ENCODE measurements around the gene MPHOSPH10.
"Not testable (repeated sequence)": the region's sequence is repeated elsewhere in the genome, so short reads cannot be mapped to it uniquely, and the experiment has no call there.

MPHOSPH10 gene

DNA sequence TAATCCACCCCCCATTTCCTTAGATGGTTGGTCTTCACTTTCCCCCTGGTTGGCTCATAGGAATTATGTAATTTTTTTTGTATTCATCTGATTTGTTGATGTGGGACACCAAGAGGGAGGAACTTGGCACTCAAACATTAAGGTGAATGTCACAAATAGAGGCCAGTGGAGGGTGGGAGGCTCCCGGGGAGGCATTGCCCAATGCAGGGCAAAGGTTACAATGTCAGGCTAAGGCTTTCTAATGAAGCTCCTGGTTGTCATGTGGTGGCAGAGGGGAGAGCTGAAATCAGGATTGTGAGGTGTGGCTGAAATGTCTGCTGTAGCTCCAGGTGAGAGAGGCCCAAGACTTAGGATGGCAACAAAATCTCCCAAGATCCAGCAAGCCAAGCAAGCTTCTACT lies 42.7 kb downstream of the MPHOSPH10 start:
- DNase-seq (ENCODE audit: low read depth in 2 of 2), result no peak

GRCh38 chr2:71174207-71174606 lies 43.8 kb downstream of the MPHOSPH10 start:
- DNase-seq (ENCODE audit: low read depth in 2 of 2), result no peak

DNA sequence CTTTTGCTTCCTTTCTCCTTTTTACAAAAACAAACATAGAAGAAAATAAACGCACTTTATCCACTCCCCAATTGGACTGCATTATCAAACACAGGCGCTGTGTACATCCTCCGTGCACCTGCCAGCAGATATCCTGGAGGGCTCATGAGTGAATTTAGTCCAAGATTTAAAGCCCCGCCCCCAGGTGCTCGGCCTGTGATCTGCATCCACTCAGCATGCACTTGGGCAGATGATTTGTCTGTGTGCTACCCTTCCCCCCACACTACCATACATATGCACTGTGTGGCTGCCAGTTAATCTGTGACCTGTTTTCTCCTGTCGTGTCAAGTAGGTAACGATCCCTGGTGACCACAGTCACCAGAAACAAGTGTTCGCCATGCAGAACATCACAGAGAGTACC lies 48.4 kb downstream of the MPHOSPH10 start:
- not testable (repeated sequence) for DNase-seq (ENCODE audit: low read depth in 2 of 2)

DNA sequence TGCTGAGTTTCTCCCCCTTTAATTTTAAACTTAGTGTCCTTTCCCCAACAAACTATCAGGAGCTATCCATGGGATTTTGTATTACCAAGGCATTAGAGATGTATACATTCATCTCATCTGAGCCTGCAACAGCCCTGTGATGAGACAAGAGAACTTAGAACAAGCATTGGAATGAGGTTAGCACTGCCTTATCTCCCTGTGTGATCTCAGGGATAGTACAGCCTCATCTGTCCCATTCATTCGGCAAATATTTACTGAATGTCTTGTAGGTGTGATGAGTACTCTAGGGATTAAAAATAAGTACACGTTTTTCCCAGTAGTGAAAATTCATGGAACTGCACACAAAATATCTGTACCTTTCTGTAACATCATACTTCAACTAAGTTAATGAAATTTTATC lies 50.9 kb downstream of the MPHOSPH10 start:
- DNase-seq (ENCODE audit: low read depth in 2 of 2), result no peak

DNA sequence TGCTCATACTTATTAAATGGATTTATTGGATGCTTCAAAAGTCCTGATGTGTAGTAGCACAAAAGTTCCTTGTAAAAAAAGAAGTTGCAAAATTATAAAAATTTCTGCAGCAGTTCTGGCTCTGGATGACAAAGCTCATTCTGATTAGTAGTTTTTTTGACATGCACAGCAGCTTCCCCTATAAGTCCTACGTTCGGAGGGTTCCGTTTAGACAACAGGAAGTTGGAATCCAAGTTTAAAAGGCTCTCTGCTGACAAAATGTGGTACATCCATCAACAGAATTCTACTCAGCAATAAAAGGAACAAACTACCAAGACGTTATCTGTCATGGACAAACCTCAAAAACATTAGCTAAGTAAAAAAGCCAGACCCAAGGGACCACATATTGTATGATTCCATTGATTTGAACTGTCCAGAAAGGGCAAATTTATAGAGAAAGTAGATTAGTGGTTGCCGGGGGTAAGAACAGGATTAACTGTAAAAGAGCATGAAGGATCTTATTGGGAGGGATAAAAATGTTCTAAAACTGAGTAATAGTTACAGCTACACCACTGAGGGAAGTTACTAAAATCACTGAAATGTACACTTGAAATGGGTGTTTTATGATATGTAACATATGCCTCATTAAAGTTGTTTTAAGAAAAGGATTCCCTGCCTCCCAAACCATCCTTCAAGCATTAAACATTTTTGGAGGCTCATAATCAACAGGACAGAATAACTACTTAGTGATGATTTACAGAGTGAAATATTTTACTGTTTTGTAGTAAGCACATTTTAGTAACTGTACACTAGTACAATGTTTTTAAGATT lies 53.1 kb downstream of the MPHOSPH10 start:
- not testable (repeated sequence) for DNase-seq (ENCODE audit: low read depth in 2 of 2)

GRCh38 chr2:71186973-71187372 lies 56.5 kb downstream of the MPHOSPH10 start:
- DNase-seq (ENCODE audit: low read depth in 2 of 2), result no peak

DNA sequence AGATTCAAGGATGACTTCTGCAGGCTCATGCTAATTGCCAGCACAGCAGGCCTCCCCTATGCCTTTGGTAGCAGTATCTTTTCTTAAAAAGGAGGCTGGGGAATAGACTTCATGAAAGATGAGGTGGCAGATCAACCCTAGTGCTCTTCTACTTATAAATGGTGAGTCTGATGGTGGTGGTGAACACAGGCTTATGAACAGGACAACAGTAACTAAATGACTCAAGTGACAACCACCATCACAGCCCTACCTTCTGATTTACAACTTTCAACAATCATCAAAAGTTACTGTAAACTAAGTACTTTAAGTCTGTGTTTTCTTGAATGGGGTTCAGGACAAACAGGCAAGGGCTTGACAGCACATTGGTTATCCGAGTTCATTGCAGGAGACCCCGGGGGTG lies 57.2 kb downstream of the MPHOSPH10 start:
- no peak for DNase-seq (ENCODE audit: low read depth in 2 of 2)

DNA sequence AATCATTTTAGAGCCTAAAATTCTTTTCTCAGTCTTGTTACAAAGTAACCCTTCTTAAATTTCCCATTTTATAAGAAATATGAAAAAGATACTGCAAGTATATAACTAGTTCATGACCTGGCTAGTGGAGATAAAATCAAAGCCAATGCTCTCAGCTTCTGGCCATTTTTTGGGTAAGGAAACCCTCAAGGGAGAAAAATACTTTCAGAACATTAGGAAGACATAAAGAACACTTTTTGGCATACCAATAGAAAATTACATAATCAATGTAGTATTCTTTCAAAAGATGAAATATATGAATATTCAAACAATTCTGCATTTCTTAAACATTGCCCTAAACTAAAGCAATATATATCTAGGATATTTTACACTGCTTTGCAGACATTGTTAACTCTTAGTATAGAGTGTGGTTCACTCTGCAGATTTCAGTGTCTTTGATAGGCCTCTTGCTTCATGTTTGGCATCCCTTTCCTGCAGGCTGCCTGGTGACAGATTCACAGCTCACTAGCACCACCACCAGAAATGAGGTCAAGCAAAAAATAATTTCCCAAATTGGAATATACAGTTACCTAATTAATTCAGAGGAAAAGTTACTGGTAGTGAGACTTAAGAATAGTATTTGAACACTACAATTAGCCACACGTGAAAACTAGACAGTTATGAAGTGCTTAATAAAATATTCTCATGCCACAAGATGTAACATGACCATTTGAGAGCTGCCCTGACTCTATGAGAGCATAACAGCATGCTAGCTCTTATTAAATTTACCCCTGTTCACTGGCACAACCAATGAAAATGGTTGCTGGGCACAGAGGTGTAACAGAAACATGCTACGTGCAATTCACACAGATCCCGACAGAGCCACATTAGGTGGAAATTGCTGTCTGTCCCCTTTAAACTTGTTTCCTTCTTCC lies 60.5 kb downstream of the MPHOSPH10 start:
- no peak for DNase-seq (ENCODE audit: low read depth in 2 of 2)

DNA sequence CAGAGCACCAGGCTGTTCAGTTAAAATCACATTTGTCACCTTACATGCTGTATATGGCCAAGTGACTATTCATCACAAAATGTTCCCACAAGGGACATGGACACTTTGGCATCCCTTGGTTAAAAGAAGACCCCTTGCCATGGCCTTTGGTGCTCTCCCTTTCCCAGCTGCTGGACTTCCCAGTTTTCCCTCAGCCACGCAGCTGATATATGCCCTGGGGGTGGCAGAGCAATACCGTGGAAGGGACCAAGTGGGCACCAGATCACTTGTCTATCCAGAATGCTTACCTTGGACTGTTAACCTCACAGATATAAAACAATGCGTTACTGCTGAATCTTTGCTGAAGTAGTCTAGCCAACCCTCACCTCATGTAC lies 61.1 kb downstream of the MPHOSPH10 start:
- DNase-seq (ENCODE audit: low read depth in 2 of 2), result no peak

Measured in stimulated activated CD8-positive, alpha-beta memory T cell treated with anti-CD3 and anti-CD28 coated beads, Interleukin-15, amount 100 ng/mL, for 48 hours (primary cell).